Measurements from ENCODE around the gene LYST. TPM values are rescaled to one million over a fixed set of nuclear protein-coding genes. Genes with fewer than 3 reads are reported as not detected.
"Not testable (repeated sequence)": the region's sequence is repeated elsewhere in the genome, so short reads cannot be mapped to it uniquely, and the experiment has no call there.

Gene LYST, protein sequence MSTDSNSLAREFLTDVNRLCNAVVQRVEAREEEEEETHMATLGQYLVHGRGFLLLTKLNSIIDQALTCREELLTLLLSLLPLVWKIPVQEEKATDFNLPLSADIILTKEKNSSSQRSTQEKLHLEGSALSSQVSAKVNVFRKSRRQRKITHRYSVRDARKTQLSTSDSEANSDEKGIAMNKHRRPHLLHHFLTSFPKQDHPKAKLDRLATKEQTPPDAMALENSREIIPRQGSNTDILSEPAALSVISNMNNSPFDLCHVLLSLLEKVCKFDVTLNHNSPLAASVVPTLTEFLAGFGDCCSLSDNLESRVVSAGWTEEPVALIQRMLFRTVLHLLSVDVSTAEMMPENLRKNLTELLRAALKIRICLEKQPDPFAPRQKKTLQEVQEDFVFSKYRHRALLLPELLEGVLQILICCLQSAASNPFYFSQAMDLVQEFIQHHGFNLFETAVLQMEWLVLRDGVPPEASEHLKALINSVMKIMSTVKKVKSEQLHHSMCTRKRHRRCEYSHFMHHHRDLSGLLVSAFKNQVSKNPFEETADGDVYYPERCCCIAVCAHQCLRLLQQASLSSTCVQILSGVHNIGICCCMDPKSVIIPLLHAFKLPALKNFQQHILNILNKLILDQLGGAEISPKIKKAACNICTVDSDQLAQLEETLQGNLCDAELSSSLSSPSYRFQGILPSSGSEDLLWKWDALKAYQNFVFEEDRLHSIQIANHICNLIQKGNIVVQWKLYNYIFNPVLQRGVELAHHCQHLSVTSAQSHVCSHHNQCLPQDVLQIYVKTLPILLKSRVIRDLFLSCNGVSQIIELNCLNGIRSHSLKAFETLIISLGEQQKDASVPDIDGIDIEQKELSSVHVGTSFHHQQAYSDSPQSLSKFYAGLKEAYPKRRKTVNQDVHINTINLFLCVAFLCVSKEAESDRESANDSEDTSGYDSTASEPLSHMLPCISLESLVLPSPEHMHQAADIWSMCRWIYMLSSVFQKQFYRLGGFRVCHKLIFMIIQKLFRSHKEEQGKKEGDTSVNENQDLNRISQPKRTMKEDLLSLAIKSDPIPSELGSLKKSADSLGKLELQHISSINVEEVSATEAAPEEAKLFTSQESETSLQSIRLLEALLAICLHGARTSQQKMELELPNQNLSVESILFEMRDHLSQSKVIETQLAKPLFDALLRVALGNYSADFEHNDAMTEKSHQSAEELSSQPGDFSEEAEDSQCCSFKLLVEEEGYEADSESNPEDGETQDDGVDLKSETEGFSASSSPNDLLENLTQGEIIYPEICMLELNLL (N-terminal part only)
- 10 to 100 TPM; 63.8 to 76.2 TPM for total RNA-seq

DNA sequence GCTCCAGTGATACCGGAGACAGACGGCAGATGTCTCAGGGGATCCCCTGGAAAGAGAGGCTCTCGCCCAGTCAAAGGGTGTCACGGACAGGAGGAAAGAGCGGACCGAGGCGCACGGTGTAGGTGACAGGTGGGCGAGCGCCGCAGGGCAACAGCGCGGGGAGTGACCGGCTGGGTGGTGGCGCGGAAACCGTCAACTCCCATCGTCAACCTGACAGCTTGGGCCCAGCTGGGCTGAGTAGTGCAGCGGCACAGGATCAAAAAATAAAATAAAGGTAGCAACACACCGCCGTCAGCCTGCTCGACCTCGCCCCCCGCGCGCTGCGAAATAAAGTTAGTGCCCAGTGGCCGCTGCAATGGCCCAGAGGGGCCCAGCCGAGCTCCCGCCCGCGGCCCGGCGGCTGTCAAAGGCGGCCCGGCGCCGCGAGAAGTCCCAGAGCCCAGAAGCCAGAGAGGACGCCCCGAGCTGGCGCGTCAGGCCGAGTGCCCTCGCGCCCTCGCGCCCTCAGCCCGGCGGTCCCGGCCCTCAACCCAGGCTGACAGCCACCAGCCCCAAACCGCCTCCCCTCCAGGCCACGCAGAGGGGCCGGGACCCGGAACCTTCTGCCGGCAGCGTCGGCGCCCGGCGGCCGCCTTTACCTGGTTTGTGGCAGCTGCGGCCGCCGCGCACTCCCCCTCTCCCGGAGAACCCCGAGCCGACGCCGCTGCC is at the start of gene LYST:
TSS of gene LYST (minus strand) at position 702 of the 708 bp plus-strand sequence. CDS start 36,489 bp downstream, outside the sequence.
- Mint-ChIP-seq H3K36me3 (peaks cover 48% of the 10 kb centered on the region), H3K9me3 (no peaks in the 10 kb centered on the region), H3K27me3 (no peaks in the 10 kb centered on the region), H3K27ac (no peak within 1 kb of the TSS), H3K4me1 (peaks cover 42% of the 10 kb centered on the region), H3K4me3 (peak within 1 kb of the TSS; percentile 97)
- DNase-seq: peak; percentile 60

DNA sequence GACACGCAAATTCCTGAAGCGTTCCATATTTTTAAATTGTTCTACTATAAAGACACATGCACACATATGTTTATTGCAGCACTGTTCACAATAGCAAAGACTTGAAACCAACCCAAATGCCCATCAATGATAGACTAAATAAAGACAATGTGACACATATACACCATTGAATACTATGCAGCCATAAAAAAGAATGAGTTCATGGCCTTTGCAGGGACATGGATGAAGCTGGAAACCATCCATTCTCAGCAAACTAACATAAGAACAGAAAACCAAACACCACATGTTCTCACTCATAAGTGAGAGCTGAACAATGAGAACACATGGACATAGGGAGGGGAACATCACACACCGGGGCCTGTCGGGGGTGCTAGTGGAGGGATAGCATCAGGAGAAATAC is 48.8 kb upstream of the LYST start:
- not testable (repeated sequence) for H3K4me3 Mint-ChIP-seq, H3K27me3 Mint-ChIP-seq, H3K36me3 Mint-ChIP-seq, H3K27ac Mint-ChIP-seq, H3K9me3 Mint-ChIP-seq, DNase-seq
- peaks cover 38% of the 10 kb centered on the region for H3K4me1 Mint-ChIP-seq

DNA sequence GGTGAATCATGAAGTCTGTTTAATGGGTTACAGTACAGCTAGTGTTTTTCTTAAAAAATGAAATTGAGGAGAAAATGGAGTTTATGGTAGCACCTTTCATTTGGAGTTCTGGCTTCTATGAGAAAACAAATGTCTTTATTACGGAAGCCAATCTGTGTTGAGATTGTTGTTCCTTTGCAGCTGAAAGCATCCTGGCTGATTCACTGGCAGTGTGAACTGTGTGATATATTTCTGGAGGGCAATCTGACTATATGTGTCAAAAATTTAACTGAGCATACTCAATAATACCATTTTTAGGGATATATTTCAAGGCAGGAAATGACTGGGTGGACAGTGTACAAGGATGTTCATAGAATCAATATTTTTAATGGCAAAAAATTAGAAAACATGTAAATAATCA is 46.6 kb upstream of the LYST start:
- Mint-ChIP-seq H3K4me3 (no peak overlapping the region), H3K27ac (no peak overlapping the region), H3K27me3 (no peaks in the 10 kb centered on the region), H3K4me1 (peaks cover 29% of the 10 kb centered on the region), H3K36me3 (no peaks in the 10 kb centered on the region), H3K9me3 (no peaks in the 10 kb centered on the region)
- no peak for DNase-seq

DNA sequence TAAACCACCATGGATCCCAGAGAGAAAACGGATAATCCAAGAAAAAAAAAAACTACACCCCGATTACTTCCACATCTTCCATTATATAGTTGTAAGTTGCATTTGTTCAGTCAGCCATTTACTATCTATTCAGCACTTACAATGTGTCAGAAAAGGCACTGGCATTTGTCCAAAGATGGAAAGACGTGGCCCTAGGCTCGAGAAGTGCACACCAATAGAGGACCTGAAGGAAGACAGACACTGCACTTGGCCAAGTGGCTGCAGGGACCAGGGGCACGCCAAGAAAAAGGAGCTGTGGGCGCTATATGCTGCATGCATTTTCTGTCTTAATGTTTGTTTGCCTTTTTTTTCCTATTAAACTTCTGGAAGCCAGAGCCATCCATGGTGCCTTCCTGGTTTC is 45.2 kb upstream of the LYST start:
- Mint-ChIP-seq H3K4me3 (no peak overlapping the region), H3K27ac (no peak overlapping the region), H3K27me3 (no peaks in the 10 kb centered on the region), H3K9me3 (no peaks in the 10 kb centered on the region), H3K4me1 (peaks cover 20% of the 10 kb centered on the region), H3K36me3 (no peaks in the 10 kb centered on the region)
- DNase-seq: no peak

DNA sequence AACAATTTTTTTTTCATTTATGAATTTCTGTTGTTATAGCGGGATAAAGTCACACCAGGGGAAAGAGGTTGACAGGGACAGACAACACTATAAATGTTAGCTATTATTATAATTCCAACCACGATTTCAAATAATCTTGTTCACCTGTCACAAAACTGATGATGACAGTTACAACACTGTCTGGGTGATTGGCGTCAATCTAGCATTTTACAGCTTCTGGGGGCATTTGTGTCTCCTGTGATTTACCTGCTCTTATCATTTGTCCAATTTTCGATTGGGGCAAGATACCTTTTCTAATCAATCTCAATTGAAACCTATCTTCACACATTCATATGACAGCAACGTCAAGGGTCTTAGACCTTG is 44.6 kb upstream of the LYST start:
- no peak for DNase-seq
- H3K4me3 Mint-ChIP-seq: no peak overlapping the region
- H3K36me3 Mint-ChIP-seq: no peaks in the 10 kb centered on the region
- peaks cover 20% of the 10 kb centered on the region for H3K4me1 Mint-ChIP-seq
- H3K27me3 Mint-ChIP-seq: no peaks in the 10 kb centered on the region
- no peak overlapping the region for H3K27ac Mint-ChIP-seq
- no peaks in the 10 kb centered on the region for H3K9me3 Mint-ChIP-seq

DNA sequence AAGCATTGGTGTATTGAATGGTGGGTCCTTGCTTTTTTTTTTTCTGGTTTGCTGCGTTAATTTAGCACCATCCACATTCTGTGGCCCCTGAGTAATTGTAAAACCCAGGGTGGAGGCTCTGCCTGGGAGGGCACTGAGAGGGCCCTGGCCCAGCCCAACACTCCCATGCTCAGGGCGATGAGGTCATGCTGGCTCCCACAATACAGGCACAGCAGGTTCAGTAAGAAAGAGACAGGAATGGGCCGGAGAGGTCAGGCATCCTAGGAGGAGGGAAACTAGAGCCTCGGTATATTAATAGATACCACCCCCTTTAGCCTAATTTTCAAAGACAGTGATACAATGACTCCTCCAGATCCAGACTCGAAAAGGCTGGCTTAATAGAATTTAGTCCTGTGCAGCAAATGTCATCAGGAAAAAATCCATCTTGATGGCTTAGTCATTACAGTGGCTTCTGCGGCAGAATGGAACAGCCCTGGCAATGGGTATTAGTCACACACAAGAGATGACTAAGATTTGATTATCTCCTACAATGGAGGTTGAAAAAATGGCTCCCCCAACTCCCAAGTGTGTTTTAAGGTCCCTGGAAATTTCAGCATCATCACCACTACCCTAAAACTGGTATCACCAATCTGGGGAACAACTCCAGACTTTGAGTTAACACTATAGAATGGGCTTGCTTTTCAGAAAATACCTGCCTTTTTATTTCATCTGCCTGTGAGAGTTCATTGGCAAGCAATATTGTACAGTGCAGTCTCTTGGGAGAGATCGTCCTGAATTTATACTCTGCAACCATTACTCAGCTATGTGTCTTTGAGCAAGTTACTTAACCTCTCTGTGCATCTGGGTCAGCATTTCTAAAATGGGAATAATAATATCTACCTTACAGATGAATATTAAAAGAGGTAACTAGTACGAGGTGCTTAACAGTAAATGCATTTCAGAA is 43.9 kb upstream of the LYST start:
- peak; percentile 52 for DNase-seq
- no peaks in the 10 kb centered on the region for H3K27me3 Mint-ChIP-seq
- no peaks in the 10 kb centered on the region for H3K36me3 Mint-ChIP-seq
- H3K27ac Mint-ChIP-seq: peak overlapping the region; percentile 62
- no peaks in the 10 kb centered on the region for H3K9me3 Mint-ChIP-seq
- H3K4me3 Mint-ChIP-seq: no peak overlapping the region
- peaks cover 19% of the 10 kb centered on the region for H3K4me1 Mint-ChIP-seq

DNA sequence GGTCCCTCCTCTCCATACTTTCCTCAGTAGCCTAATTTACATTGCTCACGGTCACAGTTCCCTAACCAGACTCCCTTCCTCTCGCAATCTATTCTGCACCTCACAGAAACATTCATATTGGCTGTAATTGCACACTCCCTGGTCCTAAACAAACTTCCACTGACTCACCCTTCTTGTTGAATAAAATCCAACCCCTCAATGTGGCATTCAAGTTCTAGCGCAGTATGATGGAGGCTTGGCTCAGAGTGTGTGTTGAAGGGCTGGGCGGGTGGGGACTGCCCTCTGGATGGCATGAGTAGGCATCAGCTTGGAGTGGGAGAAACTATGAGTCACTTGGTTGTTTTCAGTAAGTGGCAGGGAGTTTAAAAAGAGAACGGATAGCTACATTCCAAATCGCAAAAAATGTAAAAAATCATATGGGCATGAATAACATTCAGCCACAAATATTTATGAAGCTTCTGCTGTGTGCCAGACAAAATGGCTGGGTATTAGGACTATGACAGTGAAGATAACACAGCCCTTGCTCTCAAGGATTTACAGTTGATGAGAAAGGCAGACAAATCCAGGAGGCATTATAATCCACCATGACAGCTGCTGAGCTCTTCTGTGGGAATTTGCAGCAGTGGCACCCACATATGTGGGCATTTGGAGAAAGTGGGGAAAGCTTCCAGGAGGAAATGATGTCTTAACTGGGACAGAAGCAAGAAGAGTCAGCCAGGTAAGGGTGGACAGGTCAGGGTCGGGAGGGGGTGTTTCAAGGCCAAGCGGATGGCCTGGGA is 42.2 kb upstream of the LYST start:
- Mint-ChIP-seq H3K27ac (no peak overlapping the region), H3K27me3 (no peaks in the 10 kb centered on the region)
- no peak for DNase-seq

DNA sequence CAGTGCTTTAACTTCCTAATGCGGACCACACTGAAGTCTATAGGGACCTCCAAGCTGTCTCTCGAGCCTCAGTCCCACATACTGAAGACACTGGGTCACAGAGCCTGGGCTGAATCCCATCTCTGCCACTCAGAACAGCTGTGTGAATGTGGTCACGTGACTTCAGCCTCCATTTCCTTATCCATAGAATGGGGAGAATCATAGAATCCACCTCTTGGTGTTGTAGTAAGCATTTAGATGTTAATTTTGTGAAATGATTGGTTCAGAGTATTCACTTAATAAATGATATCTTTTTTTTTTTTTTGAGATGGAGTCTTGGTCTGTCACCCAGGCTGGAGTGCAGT is 41.2 kb upstream of the LYST start:
- Mint-ChIP-seq H3K9me3 (no peaks in the 10 kb centered on the region), H3K27ac (no peak overlapping the region), H3K36me3 (no peaks in the 10 kb centered on the region), H3K4me1 (peaks cover 16% of the 10 kb centered on the region), H3K27me3 (no peaks in the 10 kb centered on the region), H3K4me3 (no peak overlapping the region)
- no peak for DNase-seq

More for the DNA sequence above, 42.2 kb upstream of the LYST start:
- H3K4me3 Mint-ChIP-seq: no peak overlapping the region
- peaks cover 19% of the 10 kb centered on the region for H3K4me1 Mint-ChIP-seq
- H3K36me3 Mint-ChIP-seq: no peaks in the 10 kb centered on the region
- H3K9me3 Mint-ChIP-seq: no peaks in the 10 kb centered on the region

DNA sequence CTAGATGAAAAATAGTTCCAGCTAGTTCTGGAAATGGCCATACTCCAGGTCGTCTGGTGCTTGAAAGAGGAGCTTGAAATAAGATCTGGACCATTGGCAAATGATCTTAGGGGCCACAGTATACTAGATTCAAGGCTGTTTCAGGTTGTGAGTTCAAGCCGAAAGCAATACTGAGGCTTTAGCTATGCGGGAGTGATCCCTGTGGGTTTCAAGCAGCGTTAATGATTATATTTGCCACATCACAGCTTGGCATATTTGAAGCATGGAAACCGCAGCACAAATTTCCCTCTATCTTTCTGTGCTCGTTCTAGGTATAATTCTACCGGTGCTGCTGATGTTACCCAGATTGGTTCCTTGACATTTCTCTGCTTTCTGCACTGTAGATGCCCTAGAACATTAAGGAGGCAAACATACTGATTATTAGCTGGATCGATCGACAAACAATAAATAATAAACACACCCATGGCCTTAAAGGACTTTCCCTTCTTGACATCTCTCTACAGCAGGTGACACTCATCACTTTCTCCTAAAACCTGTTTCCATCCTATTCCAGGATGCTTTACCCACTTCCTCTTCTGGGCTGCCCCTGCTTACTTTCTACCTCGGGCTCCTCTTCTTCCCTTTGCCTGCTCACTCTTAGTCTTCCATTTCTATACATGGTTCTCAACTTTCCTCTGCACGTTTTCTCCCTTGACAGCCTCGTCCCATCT is 40.6 kb upstream of the LYST start:
- H3K4me3 Mint-ChIP-seq: no peak overlapping the region
- H3K27me3 Mint-ChIP-seq: no peaks in the 10 kb centered on the region
- H3K36me3 Mint-ChIP-seq: no peaks in the 10 kb centered on the region
- no peak overlapping the region for H3K27ac Mint-ChIP-seq
- no peaks in the 10 kb centered on the region for H3K9me3 Mint-ChIP-seq
- no peak for DNase-seq
- peaks cover 16% of the 10 kb centered on the region for H3K4me1 Mint-ChIP-seq

DNA sequence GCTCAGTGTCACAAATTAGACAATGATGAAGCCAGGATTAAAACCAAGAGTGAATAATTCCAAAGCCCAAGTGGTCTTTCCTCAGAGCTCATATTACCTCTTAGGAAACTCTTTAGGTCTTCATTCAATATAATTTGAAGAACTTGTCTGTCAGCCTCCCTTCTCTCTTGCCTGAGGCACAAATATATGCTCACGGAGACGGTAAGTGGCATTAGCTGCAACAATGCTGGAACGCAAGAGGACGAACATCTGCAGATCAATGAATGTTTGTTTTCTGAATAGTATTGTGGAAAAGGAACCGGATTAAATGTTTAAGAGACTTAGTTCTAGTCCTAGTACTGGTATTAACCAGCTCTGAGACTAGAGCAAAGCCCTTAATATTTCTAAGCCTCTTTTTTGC is 39.7 kb upstream of the LYST start:
- no peak overlapping the region for H3K4me3 Mint-ChIP-seq
- H3K4me1 Mint-ChIP-seq: peaks cover 18% of the 10 kb centered on the region
- H3K9me3 Mint-ChIP-seq: no peaks in the 10 kb centered on the region
- H3K36me3 Mint-ChIP-seq: no peaks in the 10 kb centered on the region
- no peak for DNase-seq
- no peak overlapping the region for H3K27ac Mint-ChIP-seq
- no peaks in the 10 kb centered on the region for H3K27me3 Mint-ChIP-seq

DNA sequence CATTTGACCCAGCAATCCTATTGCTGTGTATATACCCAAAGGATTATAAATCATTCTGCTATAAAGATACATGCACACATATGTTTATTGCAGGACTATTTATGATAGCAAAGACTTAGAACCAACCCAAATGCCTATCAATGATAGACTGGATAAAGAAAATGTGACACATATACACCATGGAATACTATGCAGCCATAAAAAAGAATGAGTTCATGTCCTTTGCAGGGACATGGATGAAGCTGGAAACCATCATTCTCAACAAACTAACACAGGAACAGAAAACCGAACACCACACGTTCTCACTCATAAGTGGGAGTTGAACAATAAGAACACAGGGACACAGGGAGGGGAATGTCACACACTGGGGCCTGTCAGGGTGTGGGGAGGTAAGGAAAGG is 37.1 kb upstream of the LYST start:
- H3K27me3 Mint-ChIP-seq, H3K36me3 Mint-ChIP-seq, H3K4me3 Mint-ChIP-seq, H3K9me3 Mint-ChIP-seq, H3K27ac Mint-ChIP-seq, DNase-seq: not testable (repeated sequence)
- peaks cover 11% of the 10 kb centered on the region for H3K4me1 Mint-ChIP-seq

DNA sequence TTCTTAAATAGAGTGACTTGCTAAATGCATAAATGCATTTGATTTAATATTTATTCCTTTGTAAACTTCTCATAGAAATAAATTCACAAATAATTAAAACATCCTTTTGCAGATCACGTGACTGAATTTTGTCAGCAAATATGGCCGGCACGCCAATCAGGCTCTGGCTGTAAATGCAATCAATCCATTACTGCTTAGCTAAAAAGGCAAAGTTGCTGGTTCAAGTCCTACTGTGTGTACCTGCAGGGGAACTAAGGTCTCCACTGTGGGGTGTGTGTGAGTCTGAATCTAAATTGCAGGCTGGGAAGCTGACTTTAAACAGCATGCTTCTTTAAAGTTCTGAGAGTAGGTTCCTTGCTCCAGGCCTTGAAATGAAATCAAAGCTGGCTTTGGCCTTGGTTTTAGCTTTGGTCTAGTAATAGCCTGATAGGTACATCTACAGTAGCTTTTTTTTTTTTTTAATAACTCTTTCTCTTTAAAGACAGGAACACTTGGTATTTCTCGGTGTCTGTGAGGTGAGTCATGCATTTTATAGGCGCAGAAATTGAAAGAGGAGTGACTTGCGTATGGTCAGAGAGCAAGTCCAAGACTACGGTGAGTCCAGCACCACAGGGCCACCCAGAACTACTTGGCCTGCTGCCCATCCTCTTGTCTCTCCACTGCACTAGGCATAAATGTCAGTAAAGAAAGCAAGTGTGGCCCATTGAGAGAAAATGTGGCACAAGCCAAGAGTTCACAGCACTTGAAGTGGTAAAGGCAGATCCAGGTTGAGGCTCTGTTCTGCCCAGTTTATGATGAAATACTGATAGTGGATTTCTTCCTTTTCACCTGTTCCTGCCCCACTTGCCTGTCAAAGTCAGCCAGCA is 36.2 kb upstream of the LYST start:
- H3K27me3 Mint-ChIP-seq: no peaks in the 10 kb centered on the region

More for the DNA sequence above, 36.2 kb upstream of the LYST start:
- Mint-ChIP-seq H3K4me3 (no peak overlapping the region), H3K36me3 (no peaks in the 10 kb centered on the region), H3K27ac (no peak overlapping the region), H3K4me1 (peaks cover 11% of the 10 kb centered on the region), H3K9me3 (no peaks in the 10 kb centered on the region)
- DNase-seq: no peak
